ENCODE results near the gene CSN2. TPM values are rescaled to one million over a fixed set of nuclear protein-coding genes. Genes with fewer than 3 reads are reported as not detected.

Gene CSN2
- total and polyA plus RNA-seq, 3 donors from 2014 or later, result not detected

DNA sequence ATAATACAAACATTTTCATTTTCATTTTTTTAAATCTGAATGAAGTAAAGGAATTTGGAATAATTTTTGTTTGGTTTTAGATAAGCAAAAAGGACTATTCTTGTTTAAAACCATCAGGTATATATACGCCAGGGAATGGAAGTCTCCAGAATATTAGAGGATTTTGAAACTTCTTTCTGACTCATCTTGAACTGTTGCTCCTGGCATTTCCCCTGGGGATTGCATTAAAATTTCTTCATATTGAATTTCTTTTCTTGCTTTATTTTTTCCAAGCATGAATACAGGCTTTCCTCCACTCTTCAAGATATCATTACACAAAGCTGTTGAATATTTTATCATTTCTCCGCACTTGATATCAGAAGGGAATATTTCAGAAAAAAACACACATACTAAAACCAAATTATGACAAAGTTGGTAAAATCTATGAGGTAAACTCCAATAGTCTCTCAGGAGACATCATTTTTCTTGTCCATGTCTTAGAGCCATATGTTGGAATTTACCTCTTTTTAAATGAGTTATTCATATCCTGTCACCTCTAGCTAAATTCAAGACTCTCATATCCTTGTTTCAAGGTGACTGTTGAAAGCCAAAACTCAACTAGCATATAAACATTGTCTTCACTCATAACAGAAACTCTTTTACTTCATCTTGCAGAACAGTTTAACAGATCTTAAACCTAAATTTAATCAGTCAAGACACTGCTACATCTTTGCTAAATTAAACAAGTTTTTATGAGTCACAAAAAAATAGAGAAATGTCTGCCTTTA, 55.3 kb downstream of the CSN2 start:
- Histone ChIP-seq H3K27ac (no peak overlapping the region), H3K9me3 (no peaks in the 10 kb centered on the region), H3K4me1 (no peaks in the 10 kb centered on the region), H3K4me3 (no peak overlapping the region), H3K36me3 (ENCODE audit: low read depth, missing control alignments) (no peaks in the 10 kb centered on the region), H3K27me3 (no peaks in the 10 kb centered on the region)
- no peak for DNase-seq
- intact Hi-C loops (cut with DNase I; ENCODE audit: low total_unique reads), result no loop called here
- WGBS, 2 donors, result 84% methylated on average over 2 of the region's 2 CpGs
- TF ChIP-seq POLR2A (IDR thresholded peaks at IDR 0.05) (no peak), CTCF (IDR thresholded peaks at IDR 0.05) (no peak)

GRCh38 chr4:69909195-69909594, 56.3 kb downstream of the CSN2 start:
- Histone ChIP-seq H3K4me1 (no peaks in the 10 kb centered on the region), H3K27me3 (no peaks in the 10 kb centered on the region), H3K9me3 (no peaks in the 10 kb centered on the region), H3K27ac (no peak overlapping the region), H3K4me3 (no peak overlapping the region), H3K36me3 (ENCODE audit: low read depth, missing control alignments) (no peaks in the 10 kb centered on the region)
- TF ChIP-seq POLR2A (IDR thresholded peaks at IDR 0.05) (no peak), CTCF (IDR thresholded peaks at IDR 0.05) (no peak)
- no peak for DNase-seq
- 91 to 92% methylated on average over 4 of the region's 4 CpGs for WGBS, 2 donors
- intact Hi-C loops (cut with DNase I; ENCODE audit: low total_unique reads), result no loop called here

DNA sequence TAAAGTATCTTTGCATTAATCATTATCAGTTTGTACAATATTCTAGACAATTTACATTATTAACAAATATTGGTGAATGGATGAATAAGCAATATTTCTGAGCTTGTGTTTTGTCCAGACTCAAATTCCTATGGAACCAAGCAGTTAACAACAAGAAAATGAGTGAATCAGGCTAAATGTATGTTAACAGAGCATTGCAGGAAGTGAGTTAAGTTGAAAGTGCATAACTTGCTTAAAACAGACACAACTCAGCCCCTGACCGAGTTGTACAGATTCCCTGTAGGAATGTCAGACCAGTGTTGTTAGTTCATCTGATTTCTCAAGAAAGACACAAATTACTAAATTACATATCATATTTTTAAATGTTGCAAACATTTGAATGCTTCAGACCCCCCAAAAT, 58.4 kb downstream of the CSN2 start:
- Histone ChIP-seq H3K4me3 (no peak overlapping the region), H3K27me3 (no peaks in the 10 kb centered on the region), H3K9me3 (no peaks in the 10 kb centered on the region), H3K36me3 (ENCODE audit: low read depth, missing control alignments) (no peaks in the 10 kb centered on the region), H3K4me1 (no peaks in the 10 kb centered on the region), H3K27ac (no peak overlapping the region)
- no peak for DNase-seq
- no peak for TF ChIP-seq CTCF (IDR thresholded peaks at IDR 0.05)
- TF ChIP-seq POLR2A (IDR thresholded peaks at IDR 0.05), result no peak
- 50 to 64% methylated on average over 1 of the region's 1 CpG for WGBS, 2 donors
- intact Hi-C loops (cut with DNase I; ENCODE audit: low total_unique reads), result no loop called here

Other genes with a start within 250 kb of the CSN2 start
- gene SULT1B1, start 205.1 kb downstream of the CSN2 start, total RNA-seq, result under 1 TPM; 0.24 to 0.31 TPM
- gene SULT1B1, start 205.1 kb downstream of the CSN2 start, polyA plus RNA-seq (ENCODE audit: insufficient read depth, low read depth, low replicate concordance), result 0.34 TPM
- not detected for gene SULT1E1, start 105.6 kb downstream of the CSN2 start, total RNA-seq
- not detected for gene SULT1E1, start 105.6 kb downstream of the CSN2 start, polyA plus RNA-seq (ENCODE audit: insufficient read depth, low read depth, low replicate concordance)
- under 1 TPM in 1 of 2 donors, not detected in 1; 0.56 TPM for gene CSN1S1, start 34.7 kb downstream of the CSN2 start, total RNA-seq
- 0.45 TPM for gene CSN1S1, start 34.7 kb downstream of the CSN2 start, polyA plus RNA-seq (ENCODE audit: insufficient read depth, low read depth, low replicate concordance)
- not detected for gene STATH, start 30.2 kb upstream of the CSN2 start, total RNA-seq
- gene STATH, start 30.2 kb upstream of the CSN2 start, polyA plus RNA-seq (ENCODE audit: insufficient read depth, low read depth, low replicate concordance), result not detected
- not detected for gene HTN3, start 62.7 kb upstream of the CSN2 start, total RNA-seq
- not detected for gene HTN3, start 62.7 kb upstream of the CSN2 start, polyA plus RNA-seq (ENCODE audit: insufficient read depth, low read depth, low replicate concordance)
- gene HTN1, start 84.7 kb upstream of the CSN2 start, total RNA-seq, result not detected
- not detected for gene HTN1, start 84.7 kb upstream of the CSN2 start, polyA plus RNA-seq (ENCODE audit: insufficient read depth, low read depth, low replicate concordance)
- gene PRR27, start 188.5 kb upstream of the CSN2 start, total RNA-seq, result 1 to 10 TPM in 1 of 2 donors, under 1 TPM in 1; 0.87 to 2.2 TPM
- 3.5 TPM for gene PRR27, start 188.5 kb upstream of the CSN2 start, polyA plus RNA-seq (ENCODE audit: insufficient read depth, low read depth, low replicate concordance)
- not detected for gene ODAM, start 230.0 kb upstream of the CSN2 start, total RNA-seq
- gene ODAM, start 230.0 kb upstream of the CSN2 start, polyA plus RNA-seq (ENCODE audit: insufficient read depth, low read depth, low replicate concordance), result 0.33 TPM